KMS-11 (cell line): ENCODE measurements around the gene DCTN3.

Source experiments
- H2AFZ ChIP-seq: fragments of 200-600 bp; sonication (generic); 2 replicates; pipeline ENCODE4 v1.6.1; 2016; ENCODE audit warnings: antibody characterized with exemption, mixed run types, low read depth
- H3K27ac ChIP-seq: fragments of 200-600 bp; sonication (generic); 2 replicates; pipeline ENCODE4 v1.6.1; 2016; ENCODE audit warnings: mild to moderate bottlenecking, mixed run types
- H3K27me3 ChIP-seq: fragments of 200-600 bp; sonication (generic); 2 replicates; pipeline ENCODE4 v1.6.1; 2017; ENCODE audit warnings: mild to moderate bottlenecking, low read depth, mixed run types, moderate library complexity; ENCODE audit not compliant: insufficient read depth
- H3K36me3 ChIP-seq: fragments of 200-600 bp; sonication (generic); 2 replicates; pipeline ENCODE4 v1.6.1; 2017; ENCODE audit warnings: mild to moderate bottlenecking, mixed run types; ENCODE audit not compliant: insufficient read depth
- H3K4me1 ChIP-seq: fragments of 200-600 bp; sonication (generic); 2 replicates; pipeline ENCODE4 v1.6.1; 2016; ENCODE audit warnings: mild to moderate bottlenecking, low read depth, mixed run types; ENCODE audit not compliant: poor library complexity, severe bottlenecking
- H3K4me2 ChIP-seq: fragments of 200-600 bp; sonication (generic); 2 replicates; pipeline ENCODE4 v1.7.0; 2016; ENCODE audit warnings: mild to moderate bottlenecking, mixed run types
- H3K4me3 ChIP-seq: fragments of 200-600 bp; sonication (generic); IDR thresholded peaks from 2 replicates; pipeline ENCODE4 v1.6.1; 2017; ENCODE audit warnings: low read depth, low read length, mixed read lengths; ENCODE audit not compliant: insufficient read depth
- H3K79me2 ChIP-seq: fragments of 200-600 bp; sonication (generic); 2 replicates; pipeline ENCODE4 v1.6.1; 2016; ENCODE audit warnings: low read depth, mixed run types; ENCODE audit not compliant: insufficient read depth
- H3K9ac ChIP-seq: fragments of 200-600 bp; sonication (generic); 2 replicates; pipeline ENCODE4 v1.6.1; 2016; ENCODE audit warnings: mild to moderate bottlenecking, mixed run types
- H4K20me1 ChIP-seq: fragments of 200-600 bp; sonication (generic); 2 replicates; pipeline ENCODE4 v1.6.1; 2016; ENCODE audit warnings: mild to moderate bottlenecking, mixed run types; ENCODE audit not compliant: insufficient read depth
- CTCF ChIP-seq: fragments of 200-600 bp; sonication (generic); conservative IDR thresholded peaks from 2 replicates; pipeline ENCODE4 v1.6.1; 2017; ENCODE audit warnings: low read depth, mild to moderate bottlenecking, antibody characterized with exemption, low read length, moderate library complexity, mixed read lengths

The DCTN3 gene

DNA sequence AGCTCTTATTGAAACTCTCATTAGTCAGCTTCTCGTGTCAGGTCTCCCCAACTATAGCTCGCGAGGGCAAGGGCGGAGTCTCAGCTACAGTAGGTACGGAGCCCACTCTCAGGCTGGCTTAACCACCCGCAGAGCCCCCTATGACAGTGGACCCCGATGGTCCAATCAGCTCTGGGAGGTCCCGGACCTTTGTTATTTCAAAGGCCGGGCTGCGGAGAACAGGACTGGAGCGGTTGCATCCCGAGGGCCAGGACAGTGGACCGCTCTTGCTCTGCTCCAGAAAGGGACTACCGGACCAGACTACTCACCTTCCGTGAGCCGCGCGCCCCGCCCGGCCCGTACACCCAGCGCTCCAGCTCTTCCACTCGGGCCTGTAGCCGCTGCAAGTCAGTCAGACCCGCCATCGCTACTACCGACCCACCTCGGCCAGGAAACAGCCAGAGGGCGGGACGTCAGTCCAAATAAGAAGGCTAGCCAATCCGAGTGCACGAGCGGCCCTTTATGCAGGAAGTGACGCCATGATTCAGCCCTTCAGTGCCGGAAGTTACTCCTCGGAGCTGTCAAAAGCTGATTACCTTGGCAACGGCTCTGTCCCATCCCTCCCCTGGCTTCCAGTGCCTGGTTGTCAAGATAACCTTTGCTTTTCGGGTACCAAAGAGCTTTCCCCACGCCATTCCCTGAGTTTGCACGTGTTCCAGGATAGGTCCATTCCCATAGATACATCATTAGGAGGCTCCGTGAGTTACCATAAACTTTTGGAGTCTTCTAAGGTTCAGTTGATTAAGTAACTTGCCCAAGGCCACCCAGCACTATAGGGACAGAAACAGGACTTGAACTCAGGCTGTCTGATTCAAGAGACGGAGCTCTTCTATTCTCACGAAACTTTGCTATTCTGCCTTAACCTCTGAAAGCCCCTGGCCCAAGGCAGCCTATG is at the start of gene DCTN3:
DCTN3 (minus strand) TSS at position 435 of the 934 bp plus-strand sequence; CDS start at position 404, 31 bp downstream.
- TF ChIP-seq CTCF: no peak
- H4K20me1 ChIP-seq: no peaks in the 10 kb centered on the region
- peaks cover 24% of the 10 kb centered on the region for H3K4me1 ChIP-seq
- H3K27ac ChIP-seq: no peak within 1 kb of the TSS
- peaks cover 7% of the 10 kb centered on the region; the same call in 1 of the 2 replicates for H3K79me2 ChIP-seq
- peak within 1 kb of the TSS; percentile 48 for H3K9ac ChIP-seq
- peak within 1 kb of the TSS; percentile 68 for H2AFZ ChIP-seq
- no peak within 1 kb of the TSS for H3K4me3 ChIP-seq
- H3K4me2 ChIP-seq: peak within 1 kb of the TSS; percentile 95
- no peaks in the 10 kb centered on the region for H3K27me3 ChIP-seq
- H3K36me3 ChIP-seq: no peaks in the 10 kb centered on the region

- Histone ChIP-seq H3K36me3 (no peaks in the 10 kb centered on the region), H3K27ac (peak overlapping the region; percentile 49), H3K4me1 (peaks cover 10% of the 10 kb centered on the region), H3K79me2 (no peaks in the 10 kb centered on the region), H3K27me3 (no peaks in the 10 kb centered on the region), H2AFZ (peak overlapping the region; percentile 81), H3K4me3 (no peak overlapping the region), H4K20me1 (no peaks in the 10 kb centered on the region), H3K9ac (peak overlapping the region; percentile 69), H3K4me2 (peak overlapping the region; percentile 88; the same call in 1 of the 2 replicates)
- TF ChIP-seq CTCF: no peak
These were observed 45.3 kb upstream of the DCTN3 start for GRCh38 chr9:34665381-34666250.

GRCh38 chr9:34665067-34665380 is 44.7 kb upstream of the DCTN3 start:
- Histone ChIP-seq H3K36me3 (no peaks in the 10 kb centered on the region), H3K4me1 (peaks cover 10% of the 10 kb centered on the region), H3K4me3 (no peak overlapping the region), H2AFZ (peak overlapping the region; percentile 81), H3K27me3 (no peaks in the 10 kb centered on the region), H4K20me1 (no peaks in the 10 kb centered on the region), H3K4me2 (peak overlapping the region; percentile 88), H3K9ac (peak overlapping the region; percentile 30; the same call in 1 of the 2 replicates), H3K27ac (no peak overlapping the region), H3K79me2 (no peaks in the 10 kb centered on the region)
- no peak for TF ChIP-seq CTCF

- Histone ChIP-seq H3K27me3 (no peaks in the 10 kb centered on the region), H3K4me3 (no peak overlapping the region), H3K79me2 (no peaks in the 10 kb centered on the region), H3K27ac (no peak overlapping the region), H3K9ac (peak overlapping the region; percentile 30; the same call in 1 of the 2 replicates), H3K36me3 (no peaks in the 10 kb centered on the region), H3K4me2 (peak overlapping the region; percentile 88), H3K4me1 (peaks cover 10% of the 10 kb centered on the region), H2AFZ (peak overlapping the region; percentile 81; the same call in 1 of the 2 replicates), H4K20me1 (no peaks in the 10 kb centered on the region)
- peak; percentile 91 for TF ChIP-seq CTCF
These were observed 44.2 kb upstream of the DCTN3 start for GRCh38 chr9:34664281-34665066.
